ENCODE results near the gene SNX12. TPM values are rescaled to one million over a fixed set of nuclear protein-coding genes. Genes with fewer than 3 reads are reported as not detected.

The SNX12 gene
- total and polyA plus RNA-seq, 2 experiments from 2014 or later: 28.5 to 75.3 TPM

GRCh38 chrX:71085900-71086299, 17.8 kb upstream of the SNX12 start (continued):
- TF ChIP-seq CTCF (conservative IDR thresholded peaks at IDR 0.05; ENCODE audit: low read depth in 2 of 2) (no peak), NANOG (IDR thresholded peaks at IDR 0.05; ENCODE audit: borderline replicate concordance) (no peak)
- TF ChIP-seq, protein P1, sequence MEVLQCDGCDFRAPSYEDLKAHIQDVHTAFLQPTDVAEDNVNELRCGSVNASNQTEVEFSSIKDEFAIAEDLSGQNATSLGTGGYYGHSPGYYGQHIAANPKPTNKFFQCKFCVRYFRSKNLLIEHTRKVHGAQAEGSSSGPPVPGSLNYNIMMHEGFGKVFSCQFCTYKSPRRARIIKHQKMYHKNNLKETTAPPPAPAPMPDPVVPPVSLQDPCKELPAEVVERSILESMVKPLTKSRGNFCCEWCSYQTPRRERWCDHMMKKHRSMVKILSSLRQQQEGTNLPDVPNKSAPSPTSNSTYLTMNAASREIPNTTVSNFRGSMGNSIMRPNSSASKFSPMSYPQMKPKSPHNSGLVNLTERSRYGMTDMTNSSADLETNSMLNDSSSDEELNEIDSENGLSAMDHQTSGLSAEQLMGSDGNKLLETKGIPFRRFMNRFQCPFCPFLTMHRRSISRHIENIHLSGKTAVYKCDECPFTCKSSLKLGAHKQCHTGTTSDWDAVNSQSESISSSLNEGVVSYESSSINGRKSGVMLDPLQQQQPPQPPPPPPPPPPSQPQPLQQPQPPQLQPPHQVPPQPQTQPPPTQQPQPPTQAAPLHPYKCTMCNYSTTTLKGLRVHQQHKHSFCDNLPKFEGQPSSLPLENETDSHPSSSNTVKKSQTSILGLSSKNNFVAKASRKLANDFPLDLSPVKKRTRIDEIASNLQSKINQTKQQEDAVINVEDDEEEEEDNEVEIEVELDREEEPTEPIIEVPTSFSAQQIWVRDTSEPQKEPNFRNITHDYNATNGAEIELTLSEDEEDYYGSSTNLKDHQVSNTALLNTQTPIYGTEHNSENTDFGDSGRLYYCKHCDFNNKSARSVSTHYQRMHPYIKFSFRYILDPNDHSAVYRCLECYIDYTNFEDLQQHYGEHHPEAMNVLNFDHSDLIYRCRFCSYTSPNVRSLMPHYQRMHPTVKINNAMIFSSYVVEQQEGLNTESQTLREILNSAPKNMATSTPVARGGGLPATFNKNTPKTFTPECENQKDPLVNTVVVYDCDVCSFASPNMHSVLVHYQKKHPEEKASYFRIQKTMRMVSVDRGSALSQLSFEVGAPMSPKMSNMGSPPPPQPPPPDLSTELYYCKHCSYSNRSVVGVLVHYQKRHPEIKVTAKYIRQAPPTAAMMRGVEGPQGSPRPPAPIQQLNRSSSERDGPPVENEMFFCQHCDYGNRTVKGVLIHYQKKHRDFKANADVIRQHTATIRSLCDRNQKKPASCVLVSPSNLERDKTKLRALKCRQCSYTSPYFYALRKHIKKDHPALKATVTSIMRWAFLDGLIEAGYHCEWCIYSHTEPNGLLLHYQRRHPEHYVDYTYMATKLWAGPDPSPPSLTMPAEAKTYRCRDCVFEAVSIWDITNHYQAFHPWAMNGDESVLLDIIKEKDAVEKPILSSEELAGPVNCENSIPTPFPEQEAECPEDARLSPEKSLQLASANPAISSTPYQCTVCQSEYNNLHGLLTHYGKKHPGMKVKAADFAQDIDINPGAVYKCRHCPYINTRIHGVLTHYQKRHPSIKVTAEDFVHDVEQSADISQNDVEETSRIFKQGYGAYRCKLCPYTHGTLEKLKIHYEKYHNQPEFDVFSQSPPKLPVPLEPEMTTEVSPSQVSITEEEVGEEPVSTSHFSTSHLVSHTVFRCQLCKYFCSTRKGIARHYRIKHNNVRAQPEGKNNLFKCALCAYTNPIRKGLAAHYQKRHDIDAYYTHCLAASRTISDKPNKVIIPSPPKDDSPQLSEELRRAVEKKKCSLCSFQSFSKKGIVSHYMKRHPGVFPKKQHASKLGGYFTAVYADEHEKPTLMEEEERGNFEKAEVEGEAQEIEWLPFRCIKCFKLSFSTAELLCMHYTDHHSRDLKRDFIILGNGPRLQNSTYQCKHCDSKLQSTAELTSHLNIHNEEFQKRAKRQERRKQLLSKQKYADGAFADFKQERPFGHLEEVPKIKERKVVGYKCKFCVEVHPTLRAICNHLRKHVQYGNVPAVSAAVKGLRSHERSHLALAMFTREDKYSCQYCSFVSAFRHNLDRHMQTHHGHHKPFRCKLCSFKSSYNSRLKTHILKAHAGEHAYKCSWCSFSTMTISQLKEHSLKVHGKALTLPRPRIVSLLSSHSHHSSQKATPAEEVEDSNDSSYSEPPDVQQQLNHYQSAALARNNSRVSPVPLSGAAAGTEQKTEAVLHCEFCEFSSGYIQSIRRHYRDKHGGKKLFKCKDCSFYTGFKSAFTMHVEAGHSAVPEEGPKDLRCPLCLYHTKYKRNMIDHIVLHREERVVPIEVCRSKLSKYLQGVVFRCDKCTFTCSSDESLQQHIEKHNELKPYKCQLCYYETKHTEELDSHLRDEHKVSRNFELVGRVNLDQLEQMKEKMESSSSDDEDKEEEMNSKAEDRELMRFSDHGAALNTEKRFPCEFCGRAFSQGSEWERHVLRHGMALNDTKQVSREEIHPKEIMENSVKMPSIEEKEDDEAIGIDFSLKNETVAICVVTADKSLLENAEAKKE (CRISPR knock-in tag; IDR thresholded peaks at IDR 0.05): no peak

DNA sequence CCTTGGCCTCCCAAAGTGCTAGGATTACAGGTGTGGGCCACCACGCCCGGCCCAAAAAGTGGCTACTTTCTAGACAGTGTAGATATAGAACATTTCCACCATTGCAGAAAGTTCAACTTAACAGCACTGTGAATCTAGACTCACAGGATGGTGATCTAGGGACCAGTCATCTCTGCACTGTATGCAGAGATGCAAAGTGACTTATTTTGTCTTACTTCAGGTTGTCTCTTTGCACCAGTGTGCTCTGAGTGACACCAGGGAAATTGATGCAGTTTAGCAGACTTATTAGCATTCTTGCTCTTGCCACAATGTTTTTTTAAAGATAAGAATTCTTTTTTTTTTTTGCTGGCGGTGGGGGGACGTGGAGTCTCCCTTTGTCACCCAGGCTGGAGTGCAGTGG, 14.7 kb upstream of the SNX12 start:
- Histone ChIP-seq H3F3A (replicated peaks; ENCODE audit: low read depth) (no peaks in the 10 kb centered on the region), H3K4me2 (no peak overlapping the region), H3K79me2 (replicated peaks; ENCODE audit: insufficient read depth) (no peaks in the 10 kb centered on the region), H3K27ac (ENCODE audit: low read depth) (no peak overlapping the region), H3K9me2 (ENCODE audit: insufficient read depth) (no peaks in the 10 kb centered on the region), H3K4me1 (ENCODE audit: insufficient read depth) (no peaks in the 10 kb centered on the region), H3K4me3 (no peak overlapping the region), H3K27me3 (ENCODE audit: insufficient read depth) (no peaks in the 10 kb centered on the region), H3K36me3 (ENCODE audit: insufficient read depth) (no peaks in the 10 kb centered on the region), H2AFZ (no peak overlapping the region), H4K20me1 (replicated peaks; ENCODE audit: insufficient read depth) (no peaks in the 10 kb centered on the region)
- H3K9me3 Mint-ChIP-seq: no peaks in the 10 kb centered on the region
- H3K27ac Mint-ChIP-seq: no peak overlapping the region
- no peaks in the 10 kb centered on the region for H3K36me3 Mint-ChIP-seq (ENCODE audit: low read depth)
- DNase-seq (ENCODE audit: low spot score) (no peak), ATAC-seq (no peak)
- no peak overlapping the region for H3K4me3 Mint-ChIP-seq
- no peaks in the 10 kb centered on the region for H3K27me3 Mint-ChIP-seq (ENCODE audit: insufficient read depth, low read depth, poor library complexity)
- H3K4me1 Mint-ChIP-seq: no peaks in the 10 kb centered on the region
- no peak for TF ChIP-seq REST (IDR thresholded peaks at IDR 0.05; ENCODE audit: unreplicated experiment)
- no peak for TF ChIP-seq EZH2phosphoT487 (IDR thresholded peaks at IDR 0.05; ENCODE audit: unreplicated experiment)
- TF ChIP-seq EZH2 (IDR thresholded peaks at IDR 0.05; ENCODE audit: low read depth, unreplicated experiment): no peak
- no peak for TF ChIP-seq STAT1 (IDR thresholded peaks at IDR 0.05; ENCODE audit: unreplicated experiment)
- no peak for TF ChIP-seq ZNF331 (CRISPR knock-in tag; IDR thresholded peaks at IDR 0.05; ENCODE audit: low read depth)
- TF ChIP-seq POLR2AphosphoS5 (IDR thresholded peaks at IDR 0.05; ENCODE audit: low read depth): no peak
- no peak for TF ChIP-seq NANOG (IDR thresholded peaks at IDR 0.05; ENCODE audit: borderline replicate concordance)
